GM23338 (cell line): Measurements from ENCODE around the gene IGSF21. TPM values are rescaled to one million over a fixed set of nuclear protein-coding genes. Genes with fewer than 3 reads are reported as not detected.

Experiments used
- ATAC-seq: fragments of 200-7000 bp; cut with Tn5 transposase; 3 replicates; pipeline ENCODE4 v1.9.1; 2020
- DNase-seq: peaks from one replicate; pipeline ENCODE4 v3.0.0-alpha.2; 2015; ENCODE audit warnings: low spot score
- H2AFZ ChIP-seq: fragments of 200-600 bp; sonication (generic); 2 replicates; pipeline ENCODE4 v1.8.0; 2016; ENCODE audit warnings: antibody characterized with exemption, mild to moderate bottlenecking, moderate library complexity
- H3F3A ChIP-seq: fragments of 200-600 bp; sonication (generic); replicated peaks from 2 replicates; pipeline ENCODE4 v1.8.0; 2017; ENCODE audit warnings: antibody characterized with exemption, mixed run types, low read depth
- H3K27ac ChIP-seq: fragments of 200-600 bp; sonication (generic); 2 replicates; pipeline ENCODE4 v1.6.1; 2016; ENCODE audit warnings: low read depth
- H3K27me3 ChIP-seq: fragments of 200-600 bp; sonication (generic); 2 replicates; pipeline ENCODE4 v1.8.0; 2016; ENCODE audit warnings: mild to moderate bottlenecking, mixed run types, moderate library complexity; ENCODE audit not compliant: insufficient read depth
- H3K36me3 ChIP-seq: fragments of 200-600 bp; sonication (generic); 2 replicates; pipeline ENCODE4 v1.8.0; 2016; ENCODE audit warnings: mild to moderate bottlenecking; ENCODE audit not compliant: insufficient read depth
- H3K4me1 ChIP-seq: fragments of 200-600 bp; sonication (generic); 2 replicates; pipeline ENCODE4 v1.8.0; 2016; ENCODE audit warnings: mild to moderate bottlenecking, moderate library complexity; ENCODE audit not compliant: insufficient read depth
- H3K4me2 ChIP-seq: fragments of 200-600 bp; sonication (generic); 2 replicates; pipeline ENCODE4 v1.7.1; 2017; ENCODE audit warnings: mixed run types
- H3K4me3 ChIP-seq: fragments of 200-600 bp; sonication (generic); 2 replicates; pipeline ENCODE4 v1.6.1; 2016; ENCODE audit warnings: mixed run types
- H3K79me2 ChIP-seq: fragments of 200-600 bp; sonication (generic); replicated peaks from 2 replicates; pipeline ENCODE4 v1.8.0; 2017; ENCODE audit warnings: mild to moderate bottlenecking; ENCODE audit not compliant: insufficient read depth
- H3K9me2 ChIP-seq: fragments of 200-600 bp; sonication (generic); 2 replicates; pipeline ENCODE4 v1.8.0; 2017; ENCODE audit not compliant: insufficient read depth
- H4K20me1 ChIP-seq: fragments of 200-600 bp; sonication (generic); replicated peaks from 2 replicates; pipeline ENCODE4 v1.8.0; 2017; ENCODE audit warnings: mild to moderate bottlenecking; ENCODE audit not compliant: insufficient read depth
- H3K27ac Mint-ChIP-seq: 2 replicates; pipeline ENCODE4 v1.8.0; 2020; ENCODE audit warnings: inconsistent platforms, mild to moderate bottlenecking, moderate library complexity, mixed read lengths
- H3K27me3 Mint-ChIP-seq: 3 replicates; pipeline ENCODE4 v1.8.0; 2022; ENCODE audit warnings: low read depth, mild to moderate bottlenecking, moderate library complexity, mixed read lengths, inconsistent platforms; ENCODE audit not compliant: insufficient read depth, poor library complexity
- H3K36me3 Mint-ChIP-seq: 3 replicates; pipeline ENCODE4 v1.8.0; 2021; ENCODE audit warnings: low read depth, mild to moderate bottlenecking, inconsistent platforms, moderate library complexity, mixed read lengths
- H3K4me1 Mint-ChIP-seq: 3 replicates; pipeline ENCODE4 v1.8.0; 2020; ENCODE audit warnings: mild to moderate bottlenecking, inconsistent platforms, mixed read lengths
- H3K4me3 Mint-ChIP-seq: 3 replicates; pipeline ENCODE4 v1.8.0; 2021; ENCODE audit warnings: moderate library complexity, mild to moderate bottlenecking, inconsistent platforms, mixed read lengths
- H3K9me3 Mint-ChIP-seq: 3 replicates; pipeline ENCODE4 v1.8.0; 2020; ENCODE audit warnings: moderate library complexity, mild to moderate bottlenecking, inconsistent platforms, mixed read lengths
- CTCF ChIP-seq, 2 experiments: fragments of 200-600 bp in 1 of 2; sonication (generic) in 1 of 2; conservative IDR thresholded peaks; 2 replicates each; pipeline versions ENCODE4 v1.5.1 to v1.6.1; 2016 to 2017; ENCODE audit warnings: antibody characterized with exemption in 2 of 2, low read depth in 2 of 2, mild to moderate bottlenecking in 2 of 2, moderate library complexity in 1 of 2
- ETS1 ChIP-seq: IDR thresholded peaks from 2 replicates; pipeline ENCODE4 v1.6.1; 2016; ENCODE audit warnings: antibody characterized with exemption
- JUNB ChIP-seq: IDR thresholded peaks from one replicate; pipeline ENCODE4 v1.6.1; 2016; ENCODE audit warnings: antibody characterized with exemption; ENCODE audit not compliant: unreplicated experiment
- REST ChIP-seq: IDR thresholded peaks from one replicate; pipeline ENCODE4 v1.6.1; 2018; ENCODE audit warnings: antibody characterized with exemption; ENCODE audit not compliant: unreplicated experiment
- ZNF114 ChIP-seq: fragments of 250-450 bp; sonication (Bioruptor Pico); IDR thresholded peaks from 2 replicates; pipeline ENCODE4 v1.5.0; 2020; ENCODE audit warnings: mild to moderate bottlenecking, moderate library complexity
- ZNF331 ChIP-seq: fragments of 250-450 bp; sonication (Bioruptor Pico); IDR thresholded peaks from 2 replicates; pipeline ENCODE4 v1.5.0; 2020; ENCODE audit warnings: low read depth, mild to moderate bottlenecking, moderate library complexity
- polyA plus RNA-seq: library from polyadenylated mRNA; unstranded; fragments of >200 nt; fragmentation: Nextera tagmentation; extraction: Ambion mirVana; gene quantifications from 2 replicates; pipeline ENCODE4 v1.2.1, GENCODE V29; 2016
- total RNA-seq: library from RNA; depleted of rRNA; stranded (reverse); fragments of >200 nt; shearing (Covaris generic); gene quantifications from 2 replicates; pipeline ENCODE4 v1.2.3, GENCODE V29; 2014

IGSF21 gene
- total and polyA plus RNA-seq, 2 experiments from 2014 or later, result 15.6 to 15.7 TPM

- 0 out of 2 replicates have a peak, but pooled peaks cover 3% of the 10 kb centered on the region for H3K9me2 ChIP-seq
- no peak overlapping the region for H3K27ac ChIP-seq
- no peak overlapping the region for H2AFZ ChIP-seq
- H4K20me1 ChIP-seq, result no peaks in the 10 kb centered on the region
- H3K27me3 ChIP-seq, result no peaks in the 10 kb centered on the region
- Mint-ChIP-seq H3K4me3 (no peak overlapping the region), H3K9me3 (no peaks in the 10 kb centered on the region; the same call in 2 of the 3 replicates), H3K27me3 (peaks cover 2% of the 10 kb centered on the region), H3K27ac (no peak overlapping the region), H3K4me1 (peaks cover 5% of the 10 kb centered on the region), H3K36me3 (peaks cover 10% of the 10 kb centered on the region)
- no peak overlapping the region for H3K4me2 ChIP-seq
- H3K4me1 ChIP-seq, result 0 out of 2 replicates have a peak, but pooled peaks cover 3% of the 10 kb centered on the region
- DNase-seq, result peak; percentile 49
- no peaks in the 10 kb centered on the region for H3K36me3 ChIP-seq
- H3F3A ChIP-seq, result no peaks in the 10 kb centered on the region
- no peaks in the 10 kb centered on the region for H3K79me2 ChIP-seq
- ATAC-seq, result peak; percentile 49; the same call in 2 of the 3 replicates
- TF ChIP-seq CTCF (conservative IDR thresholded peaks at IDR 0.05; ENCODE audit: low read depth in 2 of 2) (peak; percentile 55 to 60), ZNF331 (CRISPR knock-in tag) (no peak)
- no peak overlapping the region for H3K4me3 ChIP-seq
Measured at GRCh38 chr1:18246543-18246942, 138.9 kb downstream of the IGSF21 start.

GRCh38 chr1:18247151-18247550, 139.6 kb downstream of the IGSF21 start:
- peaks cover 5% of the 10 kb centered on the region for H3K4me1 Mint-ChIP-seq
- no peak overlapping the region for H3K27ac Mint-ChIP-seq
- peaks cover 2% of the 10 kb centered on the region for H3K27me3 Mint-ChIP-seq

More at GRCh38 chr1:18247151-18247550, 139.6 kb downstream of the IGSF21 start:
- H3K4me3 ChIP-seq, result no peak overlapping the region
- H3K27me3 ChIP-seq, result no peaks in the 10 kb centered on the region
- H3K79me2 ChIP-seq, result no peaks in the 10 kb centered on the region
- H3K9me2 ChIP-seq, result 0 out of 2 replicates have a peak, but pooled peaks cover 3% of the 10 kb centered on the region
- no peak overlapping the region for H3K4me2 ChIP-seq
- ATAC-seq (no peak), DNase-seq (no peak)
- no peak overlapping the region for H3K27ac ChIP-seq
- Mint-ChIP-seq H3K36me3 (peaks cover 11% of the 10 kb centered on the region), H3K4me3 (no peak overlapping the region), H3K9me3 (no peaks in the 10 kb centered on the region; the same call in 2 of the 3 replicates)
- TF ChIP-seq ETS1 (no peak), REST (no peak), ZNF331 (CRISPR knock-in tag) (no peak), CTCF (conservative IDR thresholded peaks at IDR 0.05; ENCODE audit: low read depth in 2 of 2) (no peak), ZNF114 (CRISPR knock-in tag) (no peak), JUNB (no peak)
- H2AFZ ChIP-seq, result no peak overlapping the region
- H3F3A ChIP-seq, result no peaks in the 10 kb centered on the region
- H4K20me1 ChIP-seq, result no peaks in the 10 kb centered on the region
- no peaks in the 10 kb centered on the region for H3K36me3 ChIP-seq
- H3K4me1 ChIP-seq, result 0 out of 2 replicates have a peak, but pooled peaks cover 3% of the 10 kb centered on the region
